Astrocyte (in vitro differentiated cells and primary cell): ENCODE data around the gene ADM.

Source experiments
- CTCF ChIP-seq: IDR thresholded peaks from 2 replicates; pipeline ENCODE4 v1.5.1; 2011; ENCODE audit warnings: low read depth, mild to moderate bottlenecking, inconsistent platforms, low read length, moderate library complexity; ENCODE audit not compliant: insufficient read depth
- EZH2 ChIP-seq: IDR thresholded peaks from 2 replicates; pipeline ENCODE4 v1.6.1; 2012; ENCODE audit warnings: mild to moderate bottlenecking, low read length, inconsistent platforms; ENCODE audit not compliant: insufficient read depth

- no peak for TF ChIP-seq CTCF
- TF ChIP-seq EZH2: peak; percentile 33
These were observed 1.9 kb upstream of the ADM start for GRCh38 chr11:10302744-10303557.
